GM20431 (cell line): Measurements from ENCODE around the gene C16orf74.

Experiments
- in situ Hi-C: fragments of 300-500 bp; cut with MseI, MboI; formaldehyde crosslinking; loops from one replicate; pipeline ENCODE4 v1.15.0; 2020; ENCODE audit warnings: low sequenced_read_pairs; ENCODE audit not compliant: unreplicated experiment

The C16orf74 gene

GRCh38 chr16:85679870-85680269 lies 71.0 kb downstream of the C16orf74 start:
- in situ Hi-C loops: no loop called here

GRCh38 chr16:85678821-85679220 lies 72.1 kb downstream of the C16orf74 start:
- in situ Hi-C loops: no loop called here

GRCh38 chr16:85678016-85678415 lies 72.9 kb downstream of the C16orf74 start:
- in situ Hi-C loops: no loop called here

- in situ Hi-C loops: no loop called here
Observed at GRCh38 chr16:85677383-85677967, 73.4 kb downstream of the C16orf74 start.

- in situ Hi-C loops: no loop called here
Observed at GRCh38 chr16:85676466-85676865, 74.4 kb downstream of the C16orf74 start.

- in situ Hi-C loops: no loop called here
Observed at GRCh38 chr16:85675251-85675874, 75.5 kb downstream of the C16orf74 start.

GRCh38 chr16:85674828-85675227 lies 76.1 kb downstream of the C16orf74 start:
- in situ Hi-C loops: no loop called here

GRCh38 chr16:85674418-85674755 lies 76.5 kb downstream of the C16orf74 start:
- in situ Hi-C loops: no loop called here

- in situ Hi-C loops: no loop called here
Observed at GRCh38 chr16:85673529-85674417, 77.1 kb downstream of the C16orf74 start.

GRCh38 chr16:85670840-85671239 lies 80.1 kb downstream of the C16orf74 start:
- in situ Hi-C loops: no loop called here

- in situ Hi-C loops: no loop called here
Observed at GRCh38 chr16:85668676-85669424, 82.0 kb downstream of the C16orf74 start.

GRCh38 chr16:85667841-85668413 lies 83.0 kb downstream of the C16orf74 start:
- in situ Hi-C loops: no loop called here

GRCh38 chr16:85667261-85667660 lies 83.6 kb downstream of the C16orf74 start:
- in situ Hi-C loops: no loop called here

GRCh38 chr16:85665929-85666328 lies 85.0 kb downstream of the C16orf74 start:
- in situ Hi-C loops: no loop called here

- in situ Hi-C loops: no loop called here
Observed at GRCh38 chr16:85665373-85665740, 85.5 kb downstream of the C16orf74 start.

- in situ Hi-C loops: no loop called here
Observed at GRCh38 chr16:85664580-85665372, 86.1 kb downstream of the C16orf74 start.

- in situ Hi-C loops: no loop called here
Observed at GRCh38 chr16:85663891-85664321, 87.0 kb downstream of the C16orf74 start.

- in situ Hi-C loops: no loop called here
Observed at GRCh38 chr16:85662976-85663830, 87.7 kb downstream of the C16orf74 start.

- in situ Hi-C loops: no loop called here
Observed at GRCh38 chr16:85662482-85662812, 88.4 kb downstream of the C16orf74 start.
